Measurements from ENCODE around the gene INSM2. TPM values are rescaled to one million over a fixed set of nuclear protein-coding genes. Genes with fewer than 3 reads are reported as not detected.
A peak's percentile ranks its signal among the peaks of the same experiment; 100 is the strongest.

INSM2 gene, protein sequence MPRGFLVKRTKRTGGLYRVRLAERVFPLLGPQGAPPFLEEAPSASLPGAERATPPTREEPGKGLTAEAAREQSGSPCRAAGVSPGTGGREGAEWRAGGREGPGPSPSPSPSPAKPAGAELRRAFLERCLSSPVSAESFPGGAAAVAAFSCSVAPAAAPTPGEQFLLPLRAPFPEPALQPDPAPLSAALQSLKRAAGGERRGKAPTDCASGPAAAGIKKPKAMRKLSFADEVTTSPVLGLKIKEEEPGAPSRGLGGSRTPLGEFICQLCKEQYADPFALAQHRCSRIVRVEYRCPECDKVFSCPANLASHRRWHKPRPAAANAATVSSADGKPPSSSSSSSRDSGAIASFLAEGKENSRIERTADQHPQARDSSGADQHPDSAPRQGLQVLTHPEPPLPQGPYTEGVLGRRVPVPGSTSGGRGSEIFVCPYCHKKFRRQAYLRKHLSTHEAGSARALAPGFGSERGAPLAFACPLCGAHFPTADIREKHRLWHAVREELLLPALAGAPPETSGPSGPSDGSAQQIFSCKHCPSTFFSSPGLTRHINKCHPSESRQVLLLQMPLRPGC
- total RNA-seq = under 1 TPM in 1 of 2 donors, not detected in 1; under 0.01 TPM
- polyA plus RNA-seq = not detected

DNA sequence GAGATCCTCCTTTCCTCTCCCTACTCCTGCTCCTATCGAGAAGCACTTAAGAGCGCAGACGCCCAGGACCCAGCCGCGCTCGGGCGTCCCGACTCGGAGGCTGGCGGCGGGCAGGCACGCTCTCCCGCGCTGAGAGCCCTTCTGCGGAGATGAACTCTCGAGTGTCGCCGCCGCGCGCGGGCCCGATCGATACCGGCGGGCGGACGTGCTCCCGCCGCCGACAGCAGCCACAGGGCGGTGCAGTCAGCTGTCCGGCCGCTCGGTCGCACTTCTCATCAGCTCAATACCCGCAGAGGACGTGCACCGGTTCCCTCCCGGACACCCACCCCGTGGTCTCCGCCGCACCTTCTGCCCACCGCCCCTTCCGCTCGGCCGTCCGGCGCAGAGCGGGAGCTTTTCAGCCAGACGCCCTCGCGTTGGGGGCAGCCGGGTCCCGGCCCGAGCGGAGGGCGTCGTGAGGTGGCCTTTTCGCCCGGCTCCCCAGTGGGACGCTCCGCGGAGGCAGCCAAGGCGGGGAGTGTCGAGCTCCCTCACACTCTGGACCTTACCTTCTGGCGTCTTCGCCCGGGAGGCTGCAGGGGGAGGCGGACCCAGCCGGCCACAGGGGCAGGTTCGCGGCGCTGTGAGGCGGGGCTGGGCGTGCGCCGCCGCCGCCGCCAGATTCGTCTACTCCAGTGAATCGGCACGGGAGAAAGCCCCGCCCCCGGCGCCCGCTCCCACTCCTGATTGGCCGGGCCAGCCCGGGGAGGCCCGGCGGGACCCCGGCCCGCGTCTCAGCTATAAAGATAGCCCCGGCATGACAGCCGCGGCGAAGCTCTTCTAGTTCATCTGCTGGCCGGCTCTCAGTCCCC, at the start of gene INSM2:
INSM2 (plus strand) TSS at position 808 of the 851 bp plus-strand sequence. CDS start 89 bp downstream, outside the sequence.
- Histone ChIP-seq H3K4me1 (ENCODE audit: control insufficient read depth in 4 of 4, insufficient read depth in 4 of 4, low read length in 3 of 4) (peaks cover 20 to 28% (median 26%) of the 10 kb centered on the region in 4 donors), H3K9me3 (ENCODE audit: control insufficient read depth in 4 of 4, low read length in 3 of 4) (peaks cover 0 to 9% (median 0%) of the 10 kb centered on the region in 4 donors), H3K27me3 (ENCODE audit: control insufficient read depth in 4 of 4, insufficient read depth in 4 of 4, low read length in 3 of 4) (peaks cover 0 to 6% (median 0%) of the 10 kb centered on the region in 4 donors), H3K27ac (ENCODE audit: low read depth in 1 of 2, low read length in 2 of 2) (no peak within 1 kb of the TSS), H3K4me3 (ENCODE audit: low read depth in 1 of 3, low read length in 3 of 3) (peak within 1 kb of the TSS; percentile 42 to 62 (median 60)), H3K36me3 (ENCODE audit: control insufficient read depth in 4 of 4, insufficient read depth in 3 of 4, low read depth in 1 of 4, low read length in 3 of 4) (no peaks in the 10 kb centered on the region), H3K9ac (ENCODE audit: low read depth in 1 of 2, low read length in 2 of 2) (no peak within 1 kb of the TSS)
- TF ChIP-seq, protein P1, sequence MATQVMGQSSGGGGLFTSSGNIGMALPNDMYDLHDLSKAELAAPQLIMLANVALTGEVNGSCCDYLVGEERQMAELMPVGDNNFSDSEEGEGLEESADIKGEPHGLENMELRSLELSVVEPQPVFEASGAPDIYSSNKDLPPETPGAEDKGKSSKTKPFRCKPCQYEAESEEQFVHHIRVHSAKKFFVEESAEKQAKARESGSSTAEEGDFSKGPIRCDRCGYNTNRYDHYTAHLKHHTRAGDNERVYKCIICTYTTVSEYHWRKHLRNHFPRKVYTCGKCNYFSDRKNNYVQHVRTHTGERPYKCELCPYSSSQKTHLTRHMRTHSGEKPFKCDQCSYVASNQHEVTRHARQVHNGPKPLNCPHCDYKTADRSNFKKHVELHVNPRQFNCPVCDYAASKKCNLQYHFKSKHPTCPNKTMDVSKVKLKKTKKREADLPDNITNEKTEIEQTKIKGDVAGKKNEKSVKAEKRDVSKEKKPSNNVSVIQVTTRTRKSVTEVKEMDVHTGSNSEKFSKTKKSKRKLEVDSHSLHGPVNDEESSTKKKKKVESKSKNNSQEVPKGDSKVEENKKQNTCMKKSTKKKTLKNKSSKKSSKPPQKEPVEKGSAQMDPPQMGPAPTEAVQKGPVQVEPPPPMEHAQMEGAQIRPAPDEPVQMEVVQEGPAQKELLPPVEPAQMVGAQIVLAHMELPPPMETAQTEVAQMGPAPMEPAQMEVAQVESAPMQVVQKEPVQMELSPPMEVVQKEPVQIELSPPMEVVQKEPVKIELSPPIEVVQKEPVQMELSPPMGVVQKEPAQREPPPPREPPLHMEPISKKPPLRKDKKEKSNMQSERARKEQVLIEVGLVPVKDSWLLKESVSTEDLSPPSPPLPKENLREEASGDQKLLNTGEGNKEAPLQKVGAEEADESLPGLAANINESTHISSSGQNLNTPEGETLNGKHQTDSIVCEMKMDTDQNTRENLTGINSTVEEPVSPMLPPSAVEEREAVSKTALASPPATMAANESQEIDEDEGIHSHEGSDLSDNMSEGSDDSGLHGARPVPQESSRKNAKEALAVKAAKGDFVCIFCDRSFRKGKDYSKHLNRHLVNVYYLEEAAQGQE (IDR thresholded peaks at IDR 0.05) = peak; percentile 59
- no peak for TF ChIP-seq YY1 (IDR thresholded peaks at IDR 0.05)
- 1% methylated on average over 100 of the region's 100 CpGs for WGBS
- DNase-seq (ENCODE audit: low spot score) = peak; percentile 58

DNA sequence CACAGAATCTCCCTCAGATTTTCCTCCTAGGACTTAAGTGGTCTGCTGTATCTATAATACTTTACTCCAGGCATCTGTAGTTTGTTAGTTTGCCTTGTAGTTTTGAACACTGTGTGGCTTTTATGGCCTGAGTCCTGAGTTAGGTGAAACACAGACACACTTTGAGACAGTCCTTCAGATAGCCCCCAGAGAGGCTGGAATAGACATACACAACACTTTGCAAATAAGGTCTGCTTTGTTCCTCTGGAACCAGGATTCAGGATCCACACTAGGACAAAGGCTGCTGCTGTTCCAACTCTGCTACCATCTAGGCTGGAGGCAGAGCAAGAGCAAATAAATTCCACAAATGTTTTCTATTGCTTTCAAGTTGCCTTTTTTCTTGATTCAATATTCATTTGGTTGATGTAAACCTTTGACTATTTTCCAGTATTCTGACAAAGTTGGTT, 41.4 kb upstream of the INSM2 start:
- H3K4me3 ChIP-seq (ENCODE audit: low read depth in 1 of 3, low read length in 3 of 3) = no peak overlapping the region
- H3K36me3 ChIP-seq (ENCODE audit: control insufficient read depth in 4 of 4, insufficient read depth in 3 of 4, low read depth in 1 of 4, low read length in 3 of 4) = no peaks in the 10 kb centered on the region
- no peaks in the 10 kb centered on the region for H3K4me1 ChIP-seq (ENCODE audit: control insufficient read depth in 4 of 4, insufficient read depth in 4 of 4, low read length in 3 of 4)
- no peaks in the 10 kb centered on the region for H3K27me3 ChIP-seq (ENCODE audit: control insufficient read depth in 4 of 4, insufficient read depth in 4 of 4, low read length in 3 of 4)
- H3K9ac ChIP-seq (ENCODE audit: low read depth in 1 of 2, low read length in 2 of 2) = no peak overlapping the region
- H3K9me3 ChIP-seq (ENCODE audit: control insufficient read depth in 4 of 4, low read length in 3 of 4) = peaks cover 0 to 2% (median 1%) of the 10 kb centered on the region in 4 donors
- no peak for TF ChIP-seq JUND (IDR thresholded peaks at IDR 0.05)
- no peak for TF ChIP-seq GABPA (IDR thresholded peaks at IDR 0.05 in 1 of 2, conservative IDR thresholded peaks at IDR 0.05 in 1 of 2)
- TF ChIP-seq SP1 (IDR thresholded peaks at IDR 0.05) = no peak
- TF ChIP-seq, protein P2, sequence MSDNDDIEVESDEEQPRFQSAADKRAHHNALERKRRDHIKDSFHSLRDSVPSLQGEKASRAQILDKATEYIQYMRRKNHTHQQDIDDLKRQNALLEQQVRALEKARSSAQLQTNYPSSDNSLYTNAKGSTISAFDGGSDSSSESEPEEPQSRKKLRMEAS (IDR thresholded peaks at IDR 0.05) = no peak
- no peak for TF ChIP-seq TAF1 (conservative IDR thresholded peaks at IDR 0.05)
- TF ChIP-seq RAD21 (IDR thresholded peaks at IDR 0.05) = no peak
- no peak for TF ChIP-seq HNF4A (conservative IDR thresholded peaks at IDR 0.05)
- TF ChIP-seq FOXA1 (IDR thresholded peaks at IDR 0.05) = no peak
- TF ChIP-seq, protein P1 (IDR thresholded peaks at IDR 0.05) = no peak
- TF ChIP-seq, protein P3, sequence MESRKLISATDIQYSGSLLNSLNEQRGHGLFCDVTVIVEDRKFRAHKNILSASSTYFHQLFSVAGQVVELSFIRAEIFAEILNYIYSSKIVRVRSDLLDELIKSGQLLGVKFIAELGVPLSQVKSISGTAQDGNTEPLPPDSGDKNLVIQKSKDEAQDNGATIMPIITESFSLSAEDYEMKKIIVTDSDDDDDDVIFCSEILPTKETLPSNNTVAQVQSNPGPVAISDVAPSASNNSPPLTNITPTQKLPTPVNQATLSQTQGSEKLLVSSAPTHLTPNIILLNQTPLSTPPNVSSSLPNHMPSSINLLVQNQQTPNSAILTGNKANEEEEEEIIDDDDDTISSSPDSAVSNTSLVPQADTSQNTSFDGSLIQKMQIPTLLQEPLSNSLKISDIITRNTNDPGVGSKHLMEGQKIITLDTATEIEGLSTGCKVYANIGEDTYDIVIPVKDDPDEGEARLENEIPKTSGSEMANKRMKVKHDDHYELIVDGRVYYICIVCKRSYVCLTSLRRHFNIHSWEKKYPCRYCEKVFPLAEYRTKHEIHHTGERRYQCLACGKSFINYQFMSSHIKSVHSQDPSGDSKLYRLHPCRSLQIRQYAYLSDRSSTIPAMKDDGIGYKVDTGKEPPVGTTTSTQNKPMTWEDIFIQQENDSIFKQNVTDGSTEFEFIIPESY (IDR thresholded peaks at IDR 0.05) = no peak
- no peak for TF ChIP-seq EGR1 (IDR thresholded peaks at IDR 0.05; ENCODE audit: low read depth in 2 of 2)
- no peak for TF ChIP-seq RXRA (IDR thresholded peaks at IDR 0.05)
- TF ChIP-seq NR2F2 (IDR thresholded peaks at IDR 0.05) = no peak
- DNase-seq (ENCODE audit: low spot score) = no peak
- H3K27ac ChIP-seq (ENCODE audit: low read depth in 1 of 2, low read length in 2 of 2) = no peak overlapping the region
